Activated naive CD8-positive, alpha-beta T cell treated with anti-CD3 and anti-CD28 coated beads, Interleukin-2, amount 50 U/mL, for 16 hours (primary cell): ENCODE measurements around the gene ZNF133.
"Not testable (repeated sequence)": the region's sequence is repeated elsewhere in the genome, so short reads cannot be mapped to it uniquely, and the experiment has no call there.

Experiments
- DNase-seq: peaks from one replicate; pipeline ENCODE4 v3.0.0-alpha.2; 2020; ENCODE audit warnings: low read depth, low spot score

ZNF133 gene

GRCh38 chr20:18284805-18285533, 3.4 kb upstream of the ZNF133 start:
- DNase-seq = no peak

GRCh38 chr20:18287546-18287914, 797 bp upstream of the ZNF133 start:
- DNase-seq = no peak

- no peak for DNase-seq
These were observed 481 bp downstream of the ZNF133 start for GRCh38 chr20:18288749-18289267.

GRCh38 chr20:18289306-18289705, 979 bp downstream of the ZNF133 start:
- no peak for DNase-seq

- DNase-seq = no peak
These were observed 11.0 kb downstream of the ZNF133 start for GRCh38 chr20:18299364-18299763.

GRCh38 chr20:18304618-18305017, 16.3 kb downstream of the ZNF133 start:
- DNase-seq = no peak

GRCh38 chr20:18307301-18307700, 19.0 kb downstream of the ZNF133 start:
- no peak for DNase-seq

- DNase-seq = no peak
These were observed 21.7 kb downstream of the ZNF133 start for GRCh38 chr20:18310051-18310450.

GRCh38 chr20:18310592-18310991, 22.3 kb downstream of the ZNF133 start:
- DNase-seq = no peak

GRCh38 chr20:18312723-18313122, 24.4 kb downstream of the ZNF133 start:
- no peak for DNase-seq

- no peak for DNase-seq
These were observed 25.1 kb downstream of the ZNF133 start for GRCh38 chr20:18313411-18313810.

- DNase-seq = no peak
These were observed 26.6 kb downstream of the ZNF133 start for GRCh38 chr20:18314786-18315406.

GRCh38 chr20:18316166-18316565, 27.8 kb downstream of the ZNF133 start:
- no peak for DNase-seq

- no peak for DNase-seq
These were observed 33.0 kb downstream of the ZNF133 start for GRCh38 chr20:18321316-18321715.

- no peak for DNase-seq
These were observed 33.9 kb downstream of the ZNF133 start for GRCh38 chr20:18321976-18322950.

GRCh38 chr20:18323705-18324104, 35.4 kb downstream of the ZNF133 start:
- DNase-seq = no peak

- DNase-seq = no peak
These were observed 36.3 kb downstream of the ZNF133 start for GRCh38 chr20:18324596-18325089.

- no peak for DNase-seq
These were observed 38.7 kb downstream of the ZNF133 start for GRCh38 chr20:18326990-18327389.

GRCh38 chr20:18331694-18332093, 43.4 kb downstream of the ZNF133 start:
- no peak for DNase-seq

GRCh38 chr20:18349749-18350148, 61.4 kb downstream of the ZNF133 start:
- DNase-seq = not testable (repeated sequence)

GRCh38 chr20:18359854-18360253, 71.5 kb downstream of the ZNF133 start:
- no peak for DNase-seq

- no peak for DNase-seq
These were observed 72.3 kb downstream of the ZNF133 start for GRCh38 chr20:18360635-18361034.
